ENCODE data around the gene TOGARAM2. TPM values are rescaled to one million over a fixed set of nuclear protein-coding genes. Genes with fewer than 3 reads are reported as not detected.
A peak's percentile ranks its signal among the peaks of the same experiment; 100 is the strongest.
"Not testable (repeated sequence)": the region's sequence is repeated elsewhere in the genome, so short reads cannot be mapped to it uniquely, and the experiment has no call there.

The TOGARAM2 gene
- total RNA-seq, 1 donor: 0.72 TPM

- H3K4me3 ChIP-seq (ENCODE audit: insufficient read depth, low read length): no peak overlapping the region
- H3K27ac ChIP-seq (ENCODE audit: low read depth, low read length): no peak overlapping the region
- no peaks in the 10 kb centered on the region for H3K9me3 ChIP-seq (ENCODE audit: low read depth, low read length)
- H4K20me1 ChIP-seq (ENCODE audit: insufficient read depth, low read length): no peaks in the 10 kb centered on the region
- DNase-seq (ENCODE audit: insufficient read length, low spot score, missing footprints): peak; percentile 55
- H3K27me3 ChIP-seq (ENCODE audit: insufficient read depth, low read length): peaks cover 7% of the 10 kb centered on the region
- no peak overlapping the region for H2AFZ ChIP-seq (ENCODE audit: low read length)
- H3K36me3 ChIP-seq (ENCODE audit: insufficient read depth, low read length): no peaks in the 10 kb centered on the region
- H3K4me1 ChIP-seq (ENCODE audit: insufficient read depth, low read length): no peaks in the 10 kb centered on the region
- no peaks in the 10 kb centered on the region for H3K79me2 ChIP-seq (ENCODE audit: insufficient read depth, low read length)
- TF ChIP-seq, protein P1, sequence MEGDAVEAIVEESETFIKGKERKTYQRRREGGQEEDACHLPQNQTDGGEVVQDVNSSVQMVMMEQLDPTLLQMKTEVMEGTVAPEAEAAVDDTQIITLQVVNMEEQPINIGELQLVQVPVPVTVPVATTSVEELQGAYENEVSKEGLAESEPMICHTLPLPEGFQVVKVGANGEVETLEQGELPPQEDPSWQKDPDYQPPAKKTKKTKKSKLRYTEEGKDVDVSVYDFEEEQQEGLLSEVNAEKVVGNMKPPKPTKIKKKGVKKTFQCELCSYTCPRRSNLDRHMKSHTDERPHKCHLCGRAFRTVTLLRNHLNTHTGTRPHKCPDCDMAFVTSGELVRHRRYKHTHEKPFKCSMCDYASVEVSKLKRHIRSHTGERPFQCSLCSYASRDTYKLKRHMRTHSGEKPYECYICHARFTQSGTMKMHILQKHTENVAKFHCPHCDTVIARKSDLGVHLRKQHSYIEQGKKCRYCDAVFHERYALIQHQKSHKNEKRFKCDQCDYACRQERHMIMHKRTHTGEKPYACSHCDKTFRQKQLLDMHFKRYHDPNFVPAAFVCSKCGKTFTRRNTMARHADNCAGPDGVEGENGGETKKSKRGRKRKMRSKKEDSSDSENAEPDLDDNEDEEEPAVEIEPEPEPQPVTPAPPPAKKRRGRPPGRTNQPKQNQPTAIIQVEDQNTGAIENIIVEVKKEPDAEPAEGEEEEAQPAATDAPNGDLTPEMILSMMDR (IDR thresholded peaks at IDR 0.05; ENCODE audit: extremely low read depth, low read depth, low read length): no peak
- H3K4me2 ChIP-seq (ENCODE audit: insufficient read depth, low read length): no peak overlapping the region
These were observed 4.5 kb upstream of the TOGARAM2 start for GRCh38 chr2:28976584-28976983.

DNA sequence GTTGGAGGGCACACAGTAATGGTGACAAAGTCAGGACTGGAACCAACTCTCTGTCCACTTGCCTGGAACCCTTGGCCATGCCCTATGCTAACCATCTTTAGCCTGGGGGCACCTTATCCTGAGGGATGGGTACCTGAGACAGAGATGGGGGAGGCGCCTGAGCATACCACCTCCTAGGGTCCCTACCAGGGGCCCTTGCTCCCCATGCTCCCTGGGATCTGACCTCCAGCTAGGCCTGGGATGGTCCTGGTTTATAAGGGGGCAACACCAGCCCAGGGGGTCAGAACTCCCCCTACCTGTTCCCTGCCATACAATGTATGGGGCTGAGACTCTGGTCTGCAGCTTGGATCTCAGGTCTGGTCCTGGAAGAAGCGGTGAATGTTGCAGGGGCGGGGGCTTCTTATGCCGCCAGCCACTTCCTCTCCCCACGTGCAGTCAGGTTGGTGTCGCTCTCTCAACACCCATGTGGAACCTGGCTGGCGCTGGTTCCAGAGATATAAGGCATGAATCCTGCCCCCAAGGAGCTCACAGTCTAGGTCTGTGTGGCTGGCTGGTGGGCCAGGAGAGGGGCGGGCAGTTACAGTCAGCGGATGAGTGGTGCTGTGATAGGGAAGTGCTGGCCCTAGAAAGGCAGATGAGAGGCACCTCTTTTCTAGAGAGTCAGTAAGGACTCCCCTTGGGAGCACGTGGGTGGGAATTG lies 3.8 kb upstream of the TOGARAM2 start:
- no peaks in the 10 kb centered on the region for H3K9me3 ChIP-seq (ENCODE audit: low read depth, low read length)
- H3K4me2 ChIP-seq (ENCODE audit: insufficient read depth, low read length): no peak overlapping the region
- no peaks in the 10 kb centered on the region for H3K79me2 ChIP-seq (ENCODE audit: insufficient read depth, low read length)
- H3K4me1 ChIP-seq (ENCODE audit: insufficient read depth, low read length): no peaks in the 10 kb centered on the region
- no peaks in the 10 kb centered on the region for H4K20me1 ChIP-seq (ENCODE audit: insufficient read depth, low read length)
- no peak overlapping the region for H3K4me3 ChIP-seq (ENCODE audit: insufficient read depth, low read length)
- H2AFZ ChIP-seq (ENCODE audit: low read length): no peak overlapping the region
- no peaks in the 10 kb centered on the region for H3K36me3 ChIP-seq (ENCODE audit: insufficient read depth, low read length)
- peaks cover 5% of the 10 kb centered on the region for H3K27me3 ChIP-seq (ENCODE audit: insufficient read depth, low read length)
- TF ChIP-seq, protein P1 (IDR thresholded peaks at IDR 0.05; ENCODE audit: extremely low read depth, low read depth, low read length): no peak
- DNase-seq (ENCODE audit: insufficient read length, low spot score, missing footprints): peak; percentile 17
- H3K27ac ChIP-seq (ENCODE audit: low read depth, low read length): no peak overlapping the region

GRCh38 chr2:28978001-28978400 lies 3.1 kb upstream of the TOGARAM2 start:
- not testable (repeated sequence) for H3K79me2 ChIP-seq (ENCODE audit: insufficient read depth, low read length); H3K36me3 ChIP-seq (ENCODE audit: insufficient read depth, low read length); H3K27ac ChIP-seq (ENCODE audit: low read depth, low read length); H3K4me2 ChIP-seq (ENCODE audit: insufficient read depth, low read length); H3K4me1 ChIP-seq (ENCODE audit: insufficient read depth, low read length); DNase-seq (ENCODE audit: insufficient read length, low spot score, missing footprints); H4K20me1 ChIP-seq (ENCODE audit: insufficient read depth, low read length); H3K4me3 ChIP-seq (ENCODE audit: insufficient read depth, low read length); H3K9me3 ChIP-seq (ENCODE audit: low read depth, low read length); H3K27me3 ChIP-seq (ENCODE audit: insufficient read depth, low read length); H2AFZ ChIP-seq (ENCODE audit: low read length)

DNA sequence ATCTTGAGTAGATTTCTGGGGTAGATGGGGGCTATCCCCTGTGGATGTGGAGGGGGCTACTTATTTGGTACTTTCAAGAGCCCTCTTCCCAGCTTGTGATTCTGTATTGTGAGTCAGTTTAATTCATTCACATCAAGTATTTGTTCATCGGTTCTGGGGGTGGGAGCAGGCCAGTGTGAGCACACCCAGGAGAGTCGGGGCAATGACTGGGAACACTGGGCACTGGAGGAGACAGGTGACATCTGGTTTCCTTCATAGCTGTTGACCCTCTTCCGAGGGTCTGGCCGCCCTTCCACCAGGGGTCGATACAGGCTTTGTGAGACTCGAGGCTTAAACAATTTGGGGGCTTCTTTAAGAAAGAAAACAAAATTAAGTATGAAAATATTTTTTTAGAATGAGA lies 2.5 kb upstream of the TOGARAM2 start:
- Histone ChIP-seq H3K36me3 (ENCODE audit: insufficient read depth, low read length) (no peaks in the 10 kb centered on the region), H3K4me1 (ENCODE audit: insufficient read depth, low read length) (no peaks in the 10 kb centered on the region), H3K4me2 (ENCODE audit: insufficient read depth, low read length) (no peak overlapping the region), H3K27me3 (ENCODE audit: insufficient read depth, low read length) (no peaks in the 10 kb centered on the region), H4K20me1 (ENCODE audit: insufficient read depth, low read length) (no peaks in the 10 kb centered on the region), H3K79me2 (ENCODE audit: insufficient read depth, low read length) (no peaks in the 10 kb centered on the region), H3K4me3 (ENCODE audit: insufficient read depth, low read length) (no peak overlapping the region), H2AFZ (ENCODE audit: low read length) (no peak overlapping the region), H3K9me3 (ENCODE audit: low read depth, low read length) (no peaks in the 10 kb centered on the region), H3K27ac (ENCODE audit: low read depth, low read length) (no peak overlapping the region)
- TF ChIP-seq, protein P1 (IDR thresholded peaks at IDR 0.05; ENCODE audit: extremely low read depth, low read depth, low read length): no peak
- DNase-seq (ENCODE audit: insufficient read length, low spot score, missing footprints): peak; percentile 26
